ENCODE results near the gene NCS1.

Gene NCS1

DNA sequence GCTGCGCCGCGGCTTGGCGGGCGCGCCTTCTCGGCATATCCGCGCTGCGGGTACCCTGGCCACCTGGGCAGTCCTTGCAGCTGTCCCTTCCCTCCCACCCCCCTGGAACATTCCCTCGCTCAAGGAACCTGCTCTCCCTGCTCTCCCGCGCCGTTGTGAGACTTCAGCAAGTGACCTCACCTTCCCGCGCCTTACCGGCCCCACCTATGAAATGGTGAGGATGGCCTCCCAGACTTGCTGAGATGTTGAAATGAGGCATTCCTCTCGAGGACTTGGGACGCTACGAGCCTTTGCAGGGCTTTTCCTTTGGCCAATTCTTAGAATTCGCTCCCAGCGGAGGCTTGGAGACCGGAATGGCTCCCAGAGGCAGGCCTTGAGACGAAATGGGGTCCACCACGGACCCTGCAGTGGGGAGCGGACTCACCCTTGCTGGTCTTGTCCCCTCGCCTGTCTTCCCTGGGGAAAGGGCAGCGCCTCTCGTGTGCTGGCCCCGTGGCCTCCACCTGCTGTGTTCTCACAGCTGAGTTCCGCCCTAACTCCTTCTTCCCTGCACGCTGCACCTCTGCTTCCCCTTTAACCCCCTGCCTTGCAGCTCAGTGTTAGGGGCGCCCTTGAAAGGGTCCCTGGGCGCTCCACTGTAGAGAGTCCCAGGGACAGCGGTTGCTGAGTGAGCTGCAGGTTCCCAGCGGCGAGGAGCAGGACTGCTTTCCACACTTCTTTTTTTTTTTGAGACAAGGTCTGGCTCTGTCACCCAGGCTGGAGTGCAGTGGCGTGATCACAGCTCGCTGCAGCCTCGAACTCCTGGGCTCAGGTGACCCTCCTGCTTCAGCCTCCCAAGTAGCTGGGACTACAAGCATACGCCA, 94.3 kb downstream of the NCS1 start:
- Histone ChIP-seq H3K9me3 (ENCODE audit: control insufficient read depth, insufficient read depth, low read depth, low read length) (no peaks in the 10 kb centered on the region), H3K27ac (ENCODE audit: extremely low read depth, low read depth, low read length) (no peak overlapping the region), H3K4me1 (ENCODE audit: control insufficient read depth, insufficient read depth, low read length) (no peaks in the 10 kb centered on the region), H3K36me3 (ENCODE audit: control insufficient read depth in 2 of 2, insufficient read depth in 1 of 2, low read length in 2 of 2) (no peaks in the 10 kb centered on the region), H3K4me3 (ENCODE audit: low read depth, low read length) (no peak overlapping the region)
- CTCF ChIA-PET, result interaction anchor here (0.6 to 1.8 kb wide), 6 partner anchors 7 to 159 kb away, joined by 3 to 7 read pairs (median 5); no protein-coding TSS in a partner anchor
- TF ChIP-seq ZNF530 (tag by site-specific recombination; IDR thresholded peaks at IDR 0.05; ENCODE audit: low read depth) (no peak), ZNF600 (tag by site-specific recombination; IDR thresholded peaks at IDR 0.05) (no peak), ZNF654 (tag by site-specific recombination; IDR thresholded peaks at IDR 0.05; ENCODE audit: low read depth) (no peak), ZSCAN23 (tag by site-specific recombination; IDR thresholded peaks at IDR 0.05) (no peak), ZNF514 (tag by site-specific recombination; IDR thresholded peaks at IDR 0.05) (no peak), ZNF660 (tag by site-specific recombination; IDR thresholded peaks at IDR 0.05) (no peak), ZBTB17 (tag by site-specific recombination; IDR thresholded peaks at IDR 0.05) (no peak)
- TF ChIP-seq, protein P1, sequence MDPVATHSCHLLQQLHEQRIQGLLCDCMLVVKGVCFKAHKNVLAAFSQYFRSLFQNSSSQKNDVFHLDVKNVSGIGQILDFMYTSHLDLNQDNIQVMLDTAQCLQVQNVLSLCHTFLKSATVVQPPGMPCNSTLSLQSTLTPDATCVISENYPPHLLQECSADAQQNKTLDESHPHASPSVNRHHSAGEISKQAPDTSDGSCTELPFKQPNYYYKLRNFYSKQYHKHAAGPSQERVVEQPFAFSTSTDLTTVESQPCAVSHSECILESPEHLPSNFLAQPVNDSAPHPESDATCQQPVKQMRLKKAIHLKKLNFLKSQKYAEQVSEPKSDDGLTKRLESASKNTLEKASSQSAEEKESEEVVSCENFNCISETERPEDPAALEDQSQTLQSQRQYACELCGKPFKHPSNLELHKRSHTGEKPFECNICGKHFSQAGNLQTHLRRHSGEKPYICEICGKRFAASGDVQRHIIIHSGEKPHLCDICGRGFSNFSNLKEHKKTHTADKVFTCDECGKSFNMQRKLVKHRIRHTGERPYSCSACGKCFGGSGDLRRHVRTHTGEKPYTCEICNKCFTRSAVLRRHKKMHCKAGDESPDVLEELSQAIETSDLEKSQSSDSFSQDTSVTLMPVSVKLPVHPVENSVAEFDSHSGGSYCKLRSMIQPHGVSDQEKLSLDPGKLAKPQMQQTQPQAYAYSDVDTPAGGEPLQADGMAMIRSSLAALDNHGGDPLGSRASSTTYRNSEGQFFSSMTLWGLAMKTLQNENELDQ (tag by site-specific recombination; IDR thresholded peaks at IDR 0.05; ENCODE audit: low read depth), result no peak
- TF ChIP-seq, protein P2, sequence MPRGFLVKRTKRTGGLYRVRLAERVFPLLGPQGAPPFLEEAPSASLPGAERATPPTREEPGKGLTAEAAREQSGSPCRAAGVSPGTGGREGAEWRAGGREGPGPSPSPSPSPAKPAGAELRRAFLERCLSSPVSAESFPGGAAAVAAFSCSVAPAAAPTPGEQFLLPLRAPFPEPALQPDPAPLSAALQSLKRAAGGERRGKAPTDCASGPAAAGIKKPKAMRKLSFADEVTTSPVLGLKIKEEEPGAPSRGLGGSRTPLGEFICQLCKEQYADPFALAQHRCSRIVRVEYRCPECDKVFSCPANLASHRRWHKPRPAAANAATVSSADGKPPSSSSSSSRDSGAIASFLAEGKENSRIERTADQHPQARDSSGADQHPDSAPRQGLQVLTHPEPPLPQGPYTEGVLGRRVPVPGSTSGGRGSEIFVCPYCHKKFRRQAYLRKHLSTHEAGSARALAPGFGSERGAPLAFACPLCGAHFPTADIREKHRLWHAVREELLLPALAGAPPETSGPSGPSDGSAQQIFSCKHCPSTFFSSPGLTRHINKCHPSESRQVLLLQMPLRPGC (tag by site-specific recombination; IDR thresholded peaks at IDR 0.05), result no peak
- TF ChIP-seq, protein P3, sequence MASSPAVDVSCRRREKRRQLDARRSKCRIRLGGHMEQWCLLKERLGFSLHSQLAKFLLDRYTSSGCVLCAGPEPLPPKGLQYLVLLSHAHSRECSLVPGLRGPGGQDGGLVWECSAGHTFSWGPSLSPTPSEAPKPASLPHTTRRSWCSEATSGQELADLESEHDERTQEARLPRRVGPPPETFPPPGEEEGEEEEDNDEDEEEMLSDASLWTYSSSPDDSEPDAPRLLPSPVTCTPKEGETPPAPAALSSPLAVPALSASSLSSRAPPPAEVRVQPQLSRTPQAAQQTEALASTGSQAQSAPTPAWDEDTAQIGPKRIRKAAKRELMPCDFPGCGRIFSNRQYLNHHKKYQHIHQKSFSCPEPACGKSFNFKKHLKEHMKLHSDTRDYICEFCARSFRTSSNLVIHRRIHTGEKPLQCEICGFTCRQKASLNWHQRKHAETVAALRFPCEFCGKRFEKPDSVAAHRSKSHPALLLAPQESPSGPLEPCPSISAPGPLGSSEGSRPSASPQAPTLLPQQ (tag by site-specific recombination; IDR thresholded peaks at IDR 0.05), result no peak
- POLR2A ChIA-PET, result interaction anchor here (0.6 kb wide), 1 partner anchor 277 kb away, joined by 3 read pairs; no protein-coding TSS in a partner anchor

DNA sequence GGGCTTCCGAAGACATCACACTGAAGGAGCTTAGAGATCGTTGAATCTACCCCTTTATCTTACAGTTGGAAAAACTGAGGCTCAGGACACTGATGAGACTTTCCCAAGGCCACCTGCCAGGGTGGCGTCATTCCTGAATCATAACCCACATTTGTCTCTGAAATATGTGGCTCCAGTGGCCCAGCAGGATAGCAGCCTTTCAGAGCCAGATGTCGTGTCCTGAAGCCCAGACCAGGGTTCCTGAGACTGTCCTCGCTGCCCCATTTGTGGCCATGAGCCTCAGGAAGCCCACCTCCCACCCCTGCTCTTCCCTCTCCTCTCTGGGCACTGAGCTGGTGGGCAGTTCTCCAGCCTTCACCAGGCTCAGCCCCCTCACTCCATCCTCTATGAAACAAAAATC, 95.7 kb downstream of the NCS1 start:
- Histone ChIP-seq H3K4me3 (ENCODE audit: low read depth, low read length) (no peak overlapping the region), H3K36me3 (ENCODE audit: control insufficient read depth in 2 of 2, insufficient read depth in 1 of 2, low read length in 2 of 2) (no peaks in the 10 kb centered on the region), H3K4me1 (ENCODE audit: control insufficient read depth, insufficient read depth, low read length) (no peaks in the 10 kb centered on the region), H3K27ac (ENCODE audit: extremely low read depth, low read depth, low read length) (no peak overlapping the region), H3K9me3 (ENCODE audit: control insufficient read depth, insufficient read depth, low read depth, low read length) (no peaks in the 10 kb centered on the region)
- ChIA-PET POLR2A (interaction anchor here (0.6 kb wide), 1 partner anchor 41 kb away, joined by 9 read pairs; no protein-coding TSS in a partner anchor), CTCF (interaction anchor here (1.3 to 1.7 kb wide), 3 partner anchors 9 to 76 kb away, joined by 3 to 7 read pairs (median 4); no protein-coding TSS in a partner anchor)
- TF ChIP-seq ZNF23 (tag by site-specific recombination; IDR thresholded peaks at IDR 0.05; ENCODE audit: borderline replicate concordance), result no peak
- TF ChIP-seq ZNF19 (tag by site-specific recombination; IDR thresholded peaks at IDR 0.05; ENCODE audit: low read depth), result no peak
- TF ChIP-seq, protein P4, sequence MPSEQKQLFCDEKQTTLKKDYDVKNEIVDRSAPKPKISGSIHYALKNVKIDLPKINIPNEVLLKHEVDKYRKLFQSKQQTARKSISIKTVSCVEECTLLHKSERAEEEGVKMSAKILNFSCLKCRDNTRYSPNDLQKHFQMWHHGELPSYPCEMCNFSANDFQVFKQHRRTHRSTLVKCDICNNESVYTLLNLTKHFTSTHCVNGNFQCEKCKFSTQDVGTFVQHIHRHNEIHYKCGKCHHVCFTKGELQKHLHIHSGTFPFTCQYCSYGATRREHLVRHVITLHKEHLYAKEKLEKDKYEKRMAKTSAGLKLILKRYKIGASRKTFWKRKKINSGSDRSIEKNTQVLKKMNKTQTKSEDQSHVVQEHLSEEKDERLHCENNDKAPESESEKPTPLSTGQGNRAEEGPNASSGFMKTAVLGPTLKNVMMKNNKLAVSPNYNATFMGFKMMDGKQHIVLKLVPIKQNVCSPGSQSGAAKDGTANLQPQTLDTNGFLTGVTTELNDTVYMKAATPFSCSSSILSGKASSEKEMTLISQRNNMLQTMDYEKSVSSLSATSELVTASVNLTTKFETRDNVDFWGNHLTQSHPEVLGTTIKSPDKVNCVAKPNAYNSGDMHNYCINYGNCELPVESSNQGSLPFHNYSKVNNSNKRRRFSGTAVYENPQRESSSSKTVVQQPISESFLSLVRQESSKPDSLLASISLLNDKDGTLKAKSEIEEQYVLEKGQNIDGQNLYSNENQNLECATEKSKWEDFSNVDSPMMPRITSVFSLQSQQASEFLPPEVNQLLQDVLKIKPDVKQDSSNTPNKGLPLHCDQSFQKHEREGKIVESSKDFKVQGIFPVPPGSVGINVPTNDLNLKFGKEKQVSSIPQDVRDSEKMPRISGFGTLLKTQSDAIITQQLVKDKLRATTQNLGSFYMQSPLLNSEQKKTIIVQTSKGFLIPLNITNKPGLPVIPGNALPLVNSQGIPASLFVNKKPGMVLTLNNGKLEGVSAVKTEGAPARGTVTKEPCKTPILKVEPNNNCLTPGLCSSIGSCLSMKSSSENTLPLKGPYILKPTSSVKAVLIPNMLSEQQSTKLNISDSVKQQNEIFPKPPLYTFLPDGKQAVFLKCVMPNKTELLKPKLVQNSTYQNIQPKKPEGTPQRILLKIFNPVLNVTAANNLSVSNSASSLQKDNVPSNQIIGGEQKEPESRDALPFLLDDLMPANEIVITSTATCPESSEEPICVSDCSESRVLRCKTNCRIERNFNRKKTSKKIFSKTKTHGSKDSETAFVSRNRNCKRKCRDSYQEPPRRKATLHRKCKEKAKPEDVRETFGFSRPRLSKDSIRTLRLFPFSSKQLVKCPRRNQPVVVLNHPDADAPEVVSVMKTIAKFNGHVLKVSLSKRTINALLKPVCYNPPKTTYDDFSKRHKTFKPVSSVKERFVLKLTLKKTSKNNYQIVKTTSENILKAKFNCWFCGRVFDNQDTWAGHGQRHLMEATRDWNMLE (tag by site-specific recombination; conservative IDR thresholded peaks at IDR 0.05; ENCODE audit: low read depth), result no peak
- TF ChIP-seq ZBTB20 (tag by site-specific recombination; IDR thresholded peaks at IDR 0.05), result no peak
